H54 (cell line): ENCODE data around the gene IL1RL2.

ENCODE experiments used
- DNase-seq: peaks from one replicate; pipeline ENCODE4 v3.0.0; 2011; ENCODE audit warnings: low spot score, mixed read lengths; ENCODE audit not compliant: insufficient read length
- FAIRE-seq: peaks from 3 replicates; lab custom pipeline; 2011; peaks lifted over from hg19 to GRCh38; lab: Jason Lieb, UNC
- POLR2A ChIP-seq: IDR thresholded peaks from 2 replicates; pipeline ENCODE4 v1.6.1; 2011; ENCODE audit warnings: low read depth, mild to moderate bottlenecking, low read length

IL1RL2 gene

GRCh38 chr2:102149243-102149642, 37.6 kb upstream of the IL1RL2 start:
- FAIRE-seq (no peak), DNase-seq (no peak)
- TF ChIP-seq POLR2A, result no peak

GRCh38 chr2:102149644-102150455, 37.0 kb upstream of the IL1RL2 start:
- no peak for FAIRE-seq
- DNase-seq, result no peak
- TF ChIP-seq POLR2A, result no peak

DNA sequence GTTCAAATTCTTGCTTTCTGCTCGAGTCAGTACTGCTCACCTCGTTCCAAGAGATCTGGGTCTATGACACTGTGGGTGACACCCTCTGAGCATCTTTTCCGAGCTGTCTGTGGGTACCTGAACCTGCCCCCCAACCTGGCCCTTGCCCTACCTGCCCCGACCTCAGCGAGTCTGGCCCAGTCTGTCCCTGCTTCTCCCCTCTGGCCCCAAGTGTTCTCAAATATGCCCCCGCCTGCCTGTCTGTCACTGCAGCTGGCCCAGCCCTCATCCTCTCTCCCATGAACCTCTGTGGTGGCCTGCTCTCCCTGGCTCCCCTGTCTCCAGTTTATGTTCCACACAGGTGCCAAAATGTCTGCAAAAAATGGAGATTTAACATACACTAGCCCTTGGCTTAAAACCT, 32.5 kb upstream of the IL1RL2 start:
- TF ChIP-seq POLR2A, result no peak
- FAIRE-seq (no peak), DNase-seq (no peak)

- TF ChIP-seq POLR2A, result no peak
- no peak for DNase-seq
- FAIRE-seq, result no peak
Measured at GRCh38 chr2:102154946-102155702, 31.7 kb upstream of the IL1RL2 start.

DNA sequence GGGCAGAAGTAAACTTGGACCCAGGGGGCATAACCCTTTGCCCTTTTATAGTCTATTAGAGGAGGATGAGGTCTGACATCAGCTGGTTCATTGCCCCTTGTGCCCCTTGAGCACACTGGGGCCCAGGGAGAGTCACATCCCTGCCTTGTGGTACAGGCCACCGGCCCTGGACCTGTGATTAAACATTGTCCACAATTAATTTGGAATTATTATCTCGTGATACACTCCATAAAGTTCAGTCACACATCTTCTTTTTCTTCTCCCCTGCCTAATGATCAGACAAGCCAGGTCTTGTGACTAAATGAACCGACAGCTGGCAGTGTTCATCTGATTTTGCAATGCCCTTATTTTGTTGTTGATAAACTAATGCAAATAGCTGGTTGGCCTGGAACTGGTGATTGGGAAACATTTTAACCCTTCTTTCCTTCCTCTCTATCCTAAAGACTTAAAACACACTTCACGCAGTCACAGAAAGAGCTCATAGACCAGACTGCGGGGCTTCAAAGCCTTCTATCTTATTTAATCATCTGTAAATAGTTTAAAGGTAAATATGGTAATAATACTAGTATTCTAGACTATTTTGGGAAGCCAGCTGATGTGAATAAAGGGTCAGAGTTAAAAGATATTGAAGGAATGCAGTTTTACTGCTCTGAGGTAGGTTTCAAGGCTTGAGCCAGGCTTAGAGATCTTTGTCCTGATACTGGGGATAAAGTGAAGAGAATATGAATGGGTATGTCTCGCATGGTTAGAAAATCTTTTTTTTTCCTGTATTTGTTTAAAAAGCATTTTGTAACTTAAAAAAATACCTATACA, 30.9 kb upstream of the IL1RL2 start:
- DNase-seq, result no peak
- FAIRE-seq, result no peak
- TF ChIP-seq POLR2A, result no peak

- DNase-seq, result no peak
- no peak for TF ChIP-seq POLR2A
- no peak for FAIRE-seq
Measured at GRCh38 chr2:102158011-102158755, 28.6 kb upstream of the IL1RL2 start.

GRCh38 chr2:102159295-102159694, 27.5 kb upstream of the IL1RL2 start:
- FAIRE-seq (no peak), DNase-seq (no peak)
- no peak for TF ChIP-seq POLR2A

GRCh38 chr2:102166189-102166845, 20.5 kb upstream of the IL1RL2 start:
- no peak for DNase-seq
- peak; percentile 45 for FAIRE-seq
- no peak for TF ChIP-seq POLR2A

DNA sequence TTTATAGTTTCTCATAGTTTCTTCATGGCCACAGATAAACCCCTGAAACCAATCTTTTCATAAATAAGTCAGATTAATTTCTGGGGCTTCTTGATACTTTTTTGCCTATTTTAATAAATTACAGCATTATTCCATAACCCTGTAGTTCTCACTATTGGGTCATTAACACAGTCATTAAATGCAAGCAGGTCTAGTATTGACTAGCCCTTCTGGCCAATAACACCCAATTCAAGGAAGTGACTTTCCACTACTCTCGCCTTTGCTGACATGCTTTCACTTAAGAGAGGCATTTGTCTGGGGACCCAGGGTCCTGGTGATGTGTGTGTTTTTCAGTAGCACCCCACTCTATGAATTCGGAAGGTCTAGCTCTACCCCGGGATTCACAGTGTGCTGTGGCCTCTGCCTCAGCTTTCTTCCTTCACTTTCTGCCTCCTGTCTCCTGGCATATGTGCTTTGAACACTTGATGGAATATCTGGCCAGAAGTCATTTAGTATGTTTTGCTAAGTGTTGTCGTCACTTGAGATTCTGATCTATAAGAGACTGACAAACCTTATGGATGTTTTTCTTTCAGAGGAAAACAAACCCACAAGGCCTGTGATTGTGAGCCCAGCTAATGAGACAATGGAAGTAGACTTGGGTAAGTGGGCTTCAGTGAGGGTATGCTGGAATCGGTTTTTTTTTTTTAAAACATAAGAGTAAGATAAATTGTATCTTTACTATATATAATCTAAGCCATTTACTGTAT, 18.6 kb upstream of the IL1RL2 start:
- no peak for FAIRE-seq
- no peak for DNase-seq
- no peak for TF ChIP-seq POLR2A

GRCh38 chr2:102171946-102172345, 14.9 kb upstream of the IL1RL2 start:
- TF ChIP-seq POLR2A, result no peak
- no peak for DNase-seq
- FAIRE-seq, result no peak

- no peak for FAIRE-seq
- TF ChIP-seq POLR2A, result no peak
- DNase-seq, result no peak
Measured at GRCh38 chr2:102172745-102173144, 14.1 kb upstream of the IL1RL2 start.

DNA sequence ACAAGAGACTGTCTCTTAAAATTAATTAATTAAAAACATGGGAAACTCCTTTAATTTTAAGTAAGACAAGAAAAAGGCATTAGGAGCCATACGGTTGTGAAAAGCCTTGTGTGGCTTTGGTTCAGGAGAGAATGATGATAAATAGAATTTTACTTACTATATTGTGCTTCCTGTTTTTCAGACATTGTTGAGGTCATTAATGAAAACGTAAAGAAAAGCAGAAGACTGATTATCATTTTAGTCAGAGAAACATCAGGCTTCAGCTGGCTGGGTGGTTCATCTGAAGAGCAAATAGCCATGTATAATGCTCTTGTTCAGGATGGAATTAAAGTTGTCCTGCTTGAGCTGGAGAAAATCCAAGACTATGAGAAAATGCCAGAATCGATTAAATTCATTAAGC, 10.7 kb upstream of the IL1RL2 start:
- no peak for TF ChIP-seq POLR2A
- DNase-seq (no peak), FAIRE-seq (no peak)
